MM.1S (cell line): ENCODE results near the gene FAM107A.

Source experiments
- DNase-seq: peaks from one replicate; pipeline ENCODE4 v3.0.0-alpha.2; 2015
- H2AFZ ChIP-seq: fragments of 300-600 bp; sonication (generic); 2 replicates; pipeline ENCODE4 v1.6.0; 2016; ENCODE audit warnings: antibody characterized with exemption, low read length
- H3F3A ChIP-seq: fragments of 300-600 bp; sonication (generic); 2 replicates; pipeline ENCODE4 v1.6.1; 2016; ENCODE audit warnings: mild to moderate bottlenecking, antibody characterized with exemption, low read length, moderate library complexity, mixed read lengths; ENCODE audit not compliant: insufficient read depth
- H3K27ac ChIP-seq: fragments of 300-600 bp; sonication (generic); 2 replicates; pipeline ENCODE4 v1.5.1; 2016; ENCODE audit warnings: mild to moderate bottlenecking, low read length
- H3K27me3 ChIP-seq: fragments of 300-600 bp; sonication (generic); replicated peaks from 2 replicates; pipeline ENCODE4 v1.6.0; 2016; ENCODE audit warnings: low read length; ENCODE audit not compliant: insufficient read depth
- H3K36me3 ChIP-seq: fragments of 300-600 bp; sonication (generic); replicated peaks from 2 replicates; pipeline ENCODE4 v1.6.1; 2016; ENCODE audit warnings: mild to moderate bottlenecking, low read length, mixed read lengths; ENCODE audit not compliant: insufficient read depth
- H3K4me1 ChIP-seq: fragments of 300-600 bp; sonication (generic); 2 replicates; pipeline ENCODE4 v1.6.1; 2016; ENCODE audit warnings: low read length, mixed read lengths
- H3K4me2 ChIP-seq: fragments of 300-600 bp; sonication (generic); 2 replicates; pipeline ENCODE4 v1.6.0; 2016; ENCODE audit warnings: low read depth, low read length
- H3K4me3 ChIP-seq: fragments of 300-600 bp; sonication (generic); 2 replicates; pipeline ENCODE4 v1.5.1; 2016; ENCODE audit warnings: low read length, mixed read lengths
- H3K79me2 ChIP-seq: fragments of 300-600 bp; sonication (generic); 2 replicates; pipeline ENCODE4 v1.6.1; 2016; ENCODE audit warnings: mixed run types, low read length, mixed read lengths
- H3K9ac ChIP-seq: fragments of 300-600 bp; sonication (generic); 2 replicates; pipeline ENCODE4 v1.6.1; 2016; ENCODE audit warnings: low read length, mixed read lengths
- H3K9me2 ChIP-seq: fragments of 300-600 bp; sonication (generic); replicated peaks from 2 replicates; pipeline ENCODE4 v1.6.1; 2016; ENCODE audit warnings: mild to moderate bottlenecking, low read length, mixed read lengths; ENCODE audit not compliant: insufficient read depth
- H3K9me3 ChIP-seq: fragments of 300-600 bp; sonication (generic); replicated peaks from 2 replicates; pipeline ENCODE4 v1.6.1; 2016; ENCODE audit warnings: mild to moderate bottlenecking, low read length, mixed read lengths; ENCODE audit not compliant: insufficient read depth
- H4K20me1 ChIP-seq: fragments of 300-600 bp; sonication (generic); 2 replicates; pipeline ENCODE4 v1.6.1; 2016; ENCODE audit warnings: mild to moderate bottlenecking, low read length, moderate library complexity, mixed read lengths; ENCODE audit not compliant: insufficient read depth
- EZH2 ChIP-seq: fragments of 300-600 bp; sonication (generic); optimal IDR thresholded peaks from 2 replicates; pipeline ENCODE3; 2017; ENCODE audit warnings: low read depth, mild to moderate bottlenecking, antibody characterized with exemption, low read length, mixed read lengths
- EZH2phosphoT487 ChIP-seq: fragments of 300-600 bp; sonication (generic); IDR thresholded peaks from 2 replicates; pipeline ENCODE4 v1.6.1; 2018; ENCODE audit warnings: antibody characterized with exemption, low read length
- TF ChIP-seq, protein P1 (sequence below): fragments of 300-600 bp; sonication (generic); IDR thresholded peaks from 2 replicates; pipeline ENCODE4 v1.5.1; 2016; ENCODE audit warnings: antibody characterized with exemption, low read length, mixed read lengths

FAM107A gene

DNA sequence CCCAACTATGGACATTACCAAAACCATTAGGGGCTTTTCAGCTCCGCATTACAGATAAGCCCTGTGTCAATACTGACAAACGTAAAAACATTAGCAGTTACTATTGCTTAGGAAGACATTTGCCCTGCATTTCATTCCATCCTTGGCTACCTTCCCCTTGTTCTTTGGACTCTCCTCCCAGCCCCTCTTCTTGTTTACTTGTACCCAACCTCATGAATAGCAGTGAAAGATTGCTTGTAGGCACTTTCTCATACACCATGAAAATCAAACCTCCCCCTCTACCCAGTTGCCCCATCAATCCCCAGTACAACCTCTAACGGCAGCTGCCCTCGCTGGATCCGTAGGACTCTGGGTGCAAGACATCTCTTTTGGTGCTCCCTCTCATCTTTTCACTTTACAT lies 16.9 kb upstream of the FAM107A start:
- H3K27ac ChIP-seq, result no peak overlapping the region
- H3K9me3 ChIP-seq, result no peaks in the 10 kb centered on the region
- H3K36me3 ChIP-seq, result no peaks in the 10 kb centered on the region
- H3F3A ChIP-seq, result no peaks in the 10 kb centered on the region
- H3K79me2 ChIP-seq, result no peaks in the 10 kb centered on the region
- H4K20me1 ChIP-seq, result no peaks in the 10 kb centered on the region
- no peaks in the 10 kb centered on the region for H3K4me1 ChIP-seq
- no peak overlapping the region for H3K4me2 ChIP-seq
- H3K9me2 ChIP-seq, result no peaks in the 10 kb centered on the region
- no peak overlapping the region for H3K9ac ChIP-seq
- no peak overlapping the region for H2AFZ ChIP-seq
- DNase-seq, result no peak
- no peak for TF ChIP-seq EZH2
- TF ChIP-seq, protein P1, sequence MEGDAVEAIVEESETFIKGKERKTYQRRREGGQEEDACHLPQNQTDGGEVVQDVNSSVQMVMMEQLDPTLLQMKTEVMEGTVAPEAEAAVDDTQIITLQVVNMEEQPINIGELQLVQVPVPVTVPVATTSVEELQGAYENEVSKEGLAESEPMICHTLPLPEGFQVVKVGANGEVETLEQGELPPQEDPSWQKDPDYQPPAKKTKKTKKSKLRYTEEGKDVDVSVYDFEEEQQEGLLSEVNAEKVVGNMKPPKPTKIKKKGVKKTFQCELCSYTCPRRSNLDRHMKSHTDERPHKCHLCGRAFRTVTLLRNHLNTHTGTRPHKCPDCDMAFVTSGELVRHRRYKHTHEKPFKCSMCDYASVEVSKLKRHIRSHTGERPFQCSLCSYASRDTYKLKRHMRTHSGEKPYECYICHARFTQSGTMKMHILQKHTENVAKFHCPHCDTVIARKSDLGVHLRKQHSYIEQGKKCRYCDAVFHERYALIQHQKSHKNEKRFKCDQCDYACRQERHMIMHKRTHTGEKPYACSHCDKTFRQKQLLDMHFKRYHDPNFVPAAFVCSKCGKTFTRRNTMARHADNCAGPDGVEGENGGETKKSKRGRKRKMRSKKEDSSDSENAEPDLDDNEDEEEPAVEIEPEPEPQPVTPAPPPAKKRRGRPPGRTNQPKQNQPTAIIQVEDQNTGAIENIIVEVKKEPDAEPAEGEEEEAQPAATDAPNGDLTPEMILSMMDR, result no peak
- TF ChIP-seq EZH2phosphoT487, result no peak
- H3K27me3 ChIP-seq, result no peaks in the 10 kb centered on the region
- H3K4me3 ChIP-seq, result no peak overlapping the region

DNA sequence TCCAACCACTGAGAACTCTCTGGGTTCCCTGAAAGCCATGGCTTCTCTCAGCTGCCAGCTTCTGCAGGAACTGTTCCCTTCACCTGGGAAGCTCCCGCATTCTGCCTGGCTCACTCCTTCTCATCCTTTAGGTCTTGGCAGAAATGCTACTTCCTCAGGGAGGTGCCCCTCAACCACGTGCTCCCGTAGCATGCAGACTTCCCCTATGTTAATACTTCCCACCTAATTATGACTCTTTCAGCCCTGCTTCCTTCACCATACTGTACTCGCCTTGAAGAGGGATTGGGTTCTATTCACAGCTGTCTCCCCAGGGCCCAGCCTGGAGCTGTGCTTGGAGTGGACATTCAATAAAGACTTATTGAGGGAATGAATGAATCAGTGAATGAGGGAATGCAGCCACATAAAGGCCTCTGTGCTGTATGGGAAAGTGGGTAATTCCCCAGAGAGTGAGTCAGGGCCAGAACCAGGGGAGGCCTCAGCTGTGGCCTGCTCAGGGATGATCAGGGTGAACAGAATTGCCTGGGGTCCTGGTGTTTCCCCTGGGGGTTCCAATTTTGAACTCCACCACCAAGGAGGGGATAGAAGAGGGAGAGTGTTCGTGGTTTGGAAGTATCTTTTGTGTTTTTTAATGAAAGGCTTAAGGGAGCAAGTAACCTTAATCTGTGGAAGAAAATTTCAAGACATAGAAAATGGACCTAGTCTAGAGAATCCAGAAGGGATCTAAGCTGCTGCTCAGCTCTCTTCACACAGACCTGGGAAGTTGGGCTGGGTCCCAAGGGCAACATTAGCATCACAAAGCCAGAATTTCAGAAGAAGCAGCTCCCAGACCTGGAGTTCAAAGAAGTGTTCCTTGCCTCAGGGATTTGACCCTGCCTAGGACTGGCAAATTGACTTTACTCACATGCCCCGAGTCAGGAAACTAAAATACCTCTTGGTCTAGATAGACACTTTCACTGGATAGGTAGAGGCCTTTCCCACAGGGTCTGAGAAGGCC lies 14.6 kb upstream of the FAM107A start:
- Histone ChIP-seq H3K4me3 (no peak overlapping the region), H3K9me2 (no peaks in the 10 kb centered on the region), H3K9ac (no peak overlapping the region), H3K79me2 (no peaks in the 10 kb centered on the region), H3K27me3 (no peaks in the 10 kb centered on the region), H3K27ac (no peak overlapping the region), H3K36me3 (no peaks in the 10 kb centered on the region), H4K20me1 (no peaks in the 10 kb centered on the region), H3K4me2 (no peak overlapping the region), H3K4me1 (no peaks in the 10 kb centered on the region), H3K9me3 (no peaks in the 10 kb centered on the region), H3F3A (no peaks in the 10 kb centered on the region), H2AFZ (no peak overlapping the region)
- no peak for DNase-seq
- TF ChIP-seq, protein P1, result no peak
- TF ChIP-seq EZH2 (no peak), EZH2phosphoT487 (no peak)

DNA sequence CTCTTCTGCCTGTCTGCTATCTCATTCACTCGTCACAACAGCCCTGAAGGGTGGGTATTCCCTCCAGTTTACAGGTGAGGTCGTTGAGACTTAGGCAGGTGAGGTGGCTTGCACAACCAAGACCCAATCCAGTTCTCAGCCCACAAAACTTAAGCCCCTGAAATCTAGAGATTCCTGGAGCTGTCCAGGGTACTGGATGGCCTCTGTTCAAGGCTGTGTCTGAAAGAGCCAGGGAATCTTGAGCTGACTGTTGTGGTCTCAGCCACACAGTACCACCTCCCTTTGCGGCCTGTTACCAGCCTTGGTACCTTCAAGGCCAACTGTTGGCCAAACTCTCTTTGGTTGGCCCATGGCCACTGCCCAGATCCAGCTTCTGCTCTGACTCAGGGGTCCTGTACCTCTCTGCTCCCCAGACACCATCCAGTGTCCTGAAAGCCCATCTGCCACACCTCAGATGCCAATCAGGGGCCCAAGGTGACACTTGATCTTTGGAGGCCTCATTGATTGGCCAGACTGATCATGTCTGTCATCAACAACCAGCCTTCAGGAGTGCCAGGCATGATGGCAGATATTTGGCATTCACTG lies 10.9 kb upstream of the FAM107A start:
- no peak overlapping the region for H2AFZ ChIP-seq
- H3K4me2 ChIP-seq, result no peak overlapping the region
- no peaks in the 10 kb centered on the region for H4K20me1 ChIP-seq
- no peaks in the 10 kb centered on the region for H3K79me2 ChIP-seq
- no peak overlapping the region for H3K9ac ChIP-seq
- no peak overlapping the region for H3K4me3 ChIP-seq
- no peaks in the 10 kb centered on the region for H3K27me3 ChIP-seq
- H3K9me2 ChIP-seq, result no peaks in the 10 kb centered on the region
- no peaks in the 10 kb centered on the region for H3K9me3 ChIP-seq
- no peaks in the 10 kb centered on the region for H3F3A ChIP-seq
- no peaks in the 10 kb centered on the region for H3K36me3 ChIP-seq
- H3K4me1 ChIP-seq, result 0 out of 2 replicates have a peak, but pooled peaks cover 3% of the 10 kb centered on the region
- TF ChIP-seq EZH2phosphoT487 (no peak), EZH2 (no peak)
- TF ChIP-seq, protein P1, result no peak
- H3K27ac ChIP-seq, result no peak overlapping the region
- peak; percentile 18 for DNase-seq
